ENCODE results near the gene RBMS1. TPM values are rescaled to one million over a fixed set of nuclear protein-coding genes. Genes with fewer than 3 reads are reported as not detected.

RBMS1 gene
- total RNA-seq, 1 donor from 2014 or later = 60.8 TPM

DNA sequence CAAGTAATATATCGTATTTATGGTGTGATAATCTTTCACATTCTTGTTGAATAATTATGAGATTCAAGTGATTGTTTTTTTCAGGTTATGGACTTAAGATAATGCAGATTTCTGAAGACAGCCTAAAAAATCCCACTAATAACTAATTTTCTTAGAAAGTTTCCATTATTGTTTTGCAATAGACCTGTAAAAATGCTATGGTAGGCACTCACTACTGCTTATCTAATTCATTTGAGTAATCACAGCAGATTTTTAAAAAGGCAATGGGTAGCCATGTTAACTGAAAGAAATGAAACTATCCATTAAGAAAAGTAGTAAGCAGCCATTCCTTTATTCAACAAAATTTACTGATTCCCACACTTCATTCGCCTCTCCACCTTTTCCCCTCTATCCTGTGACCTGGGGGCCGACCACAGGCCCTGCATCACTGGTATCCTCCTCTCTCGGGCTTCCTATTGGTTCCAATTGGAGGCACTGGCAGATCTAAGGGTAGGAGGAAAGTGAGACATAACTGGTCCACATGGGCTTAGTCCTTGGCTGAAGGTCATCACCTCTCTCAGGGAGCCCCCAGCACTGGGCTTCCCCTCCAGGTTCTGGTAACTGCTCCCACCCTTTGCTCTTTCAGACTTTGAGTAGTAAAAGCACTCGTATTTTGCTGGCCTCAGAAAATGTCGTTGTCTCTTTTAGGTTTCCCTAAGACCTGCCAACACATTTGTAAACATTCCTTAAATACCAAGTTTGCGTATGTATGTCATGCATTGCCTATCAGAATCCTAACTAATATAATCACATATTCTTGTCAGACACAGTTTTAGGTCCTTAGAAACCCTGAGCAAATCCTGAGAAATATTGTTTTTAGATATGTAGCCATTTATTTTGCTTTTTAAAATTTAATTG is 18.5 kb downstream of the RBMS1 start:
- no peak for DNase-seq
- ATAC-seq = no peak

DNA sequence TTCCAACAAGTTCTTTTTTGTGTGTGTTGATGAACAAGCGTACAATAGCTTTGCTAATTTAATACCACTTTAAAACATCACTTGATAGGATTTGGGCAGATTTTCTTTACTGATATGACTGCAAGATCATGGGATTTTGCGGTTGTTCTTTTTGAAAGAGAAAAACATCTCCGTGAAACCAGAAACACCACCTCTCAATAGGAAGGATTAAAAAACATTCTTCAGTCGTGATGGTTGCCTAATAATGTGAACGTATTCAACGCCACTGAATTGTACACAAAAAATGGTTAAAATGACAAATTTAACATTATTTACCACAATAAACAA is 19.3 kb downstream of the RBMS1 start:
- ATAC-seq (no peak), DNase-seq (no peak)
- intact Hi-C loops (cut with micrococcal nuclease) = no loop called here

More for the DNA sequence above, 18.5 kb downstream of the RBMS1 start:
- intact Hi-C loops (cut with micrococcal nuclease) = no loop called here

DNA sequence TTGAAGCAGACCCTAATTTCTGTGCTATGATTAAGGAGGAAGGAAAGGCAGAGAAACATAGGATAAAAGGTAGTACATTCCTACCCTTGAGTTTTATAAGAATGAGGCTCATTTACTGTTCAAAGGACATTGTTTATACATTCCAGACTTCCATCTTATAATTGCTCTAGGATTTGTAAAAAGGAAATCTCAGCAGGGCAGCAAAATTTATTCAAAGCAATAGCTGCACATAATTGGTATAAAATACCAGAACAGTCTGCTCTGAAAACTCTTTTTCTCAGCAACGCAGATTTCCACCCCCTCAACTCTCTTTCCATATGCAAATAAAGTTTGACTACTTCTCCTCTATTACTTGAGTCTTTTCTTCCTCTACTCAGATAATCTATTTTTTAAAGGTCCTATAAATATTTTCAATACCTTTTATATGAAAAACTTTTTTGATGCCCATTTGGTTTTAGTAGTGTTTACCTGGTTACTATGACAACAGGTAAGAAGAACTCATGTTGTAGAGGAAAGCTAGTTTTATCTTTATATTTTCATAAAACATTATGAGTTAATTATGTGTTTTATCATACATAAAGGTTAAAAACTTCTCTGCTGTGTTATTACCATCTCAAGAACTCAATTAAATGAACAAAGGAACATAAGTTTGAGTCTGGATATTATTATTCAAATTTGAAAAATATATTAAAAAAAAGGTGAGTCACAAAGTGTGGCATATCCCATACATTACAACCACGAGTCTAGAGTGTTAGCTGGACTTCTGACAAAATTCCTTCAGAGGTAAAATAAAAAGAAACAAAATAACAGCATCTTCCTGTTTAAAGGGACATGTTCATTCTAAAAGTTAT is 19.9 kb downstream of the RBMS1 start:
- ATAC-seq (no peak), DNase-seq (no peak)
- intact Hi-C loops (cut with micrococcal nuclease) = no loop called here

DNA sequence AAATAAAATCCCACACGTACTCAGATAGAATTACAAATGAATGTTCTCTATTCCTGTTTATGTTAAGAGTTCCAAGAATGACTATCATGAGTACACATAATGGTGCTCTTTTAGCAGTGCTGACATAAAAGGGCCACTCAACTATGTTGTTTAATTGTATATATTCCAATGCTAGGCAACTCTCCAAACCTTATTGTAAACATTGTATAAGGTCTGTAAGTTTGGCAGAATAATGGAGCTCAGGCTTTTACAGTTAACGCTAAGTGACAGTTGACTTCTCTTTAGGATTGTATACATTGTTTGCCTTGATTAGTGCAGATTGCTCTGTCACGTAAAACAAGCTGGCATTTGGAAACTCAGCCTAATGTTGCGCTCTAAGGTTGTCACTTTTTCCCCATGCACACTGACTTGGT is 20.8 kb downstream of the RBMS1 start:
- DNase-seq = no peak
- intact Hi-C loops (cut with micrococcal nuclease) = no loop called here
- peak; percentile 9 for ATAC-seq

DNA sequence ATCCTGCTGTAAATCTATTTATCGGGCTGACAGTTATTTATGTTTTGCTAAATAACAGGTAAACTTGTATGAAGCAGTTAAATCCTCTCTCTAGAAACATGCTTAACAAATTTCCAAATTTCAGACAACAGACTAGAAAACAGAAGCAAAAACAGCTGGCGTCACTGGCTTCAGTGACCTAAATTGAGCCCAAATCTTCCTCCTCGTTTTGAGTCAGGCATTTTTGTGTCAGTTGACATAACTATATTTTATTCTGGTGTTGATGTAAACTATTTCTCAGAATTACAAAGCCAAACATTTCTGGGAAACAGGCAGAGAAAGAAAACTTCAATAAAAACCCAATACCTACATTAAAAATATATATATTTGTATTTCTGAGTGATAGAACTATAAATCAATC is 21.7 kb downstream of the RBMS1 start:
- no peak for DNase-seq
- intact Hi-C loops (cut with micrococcal nuclease) = no loop called here
- no peak for ATAC-seq

DNA sequence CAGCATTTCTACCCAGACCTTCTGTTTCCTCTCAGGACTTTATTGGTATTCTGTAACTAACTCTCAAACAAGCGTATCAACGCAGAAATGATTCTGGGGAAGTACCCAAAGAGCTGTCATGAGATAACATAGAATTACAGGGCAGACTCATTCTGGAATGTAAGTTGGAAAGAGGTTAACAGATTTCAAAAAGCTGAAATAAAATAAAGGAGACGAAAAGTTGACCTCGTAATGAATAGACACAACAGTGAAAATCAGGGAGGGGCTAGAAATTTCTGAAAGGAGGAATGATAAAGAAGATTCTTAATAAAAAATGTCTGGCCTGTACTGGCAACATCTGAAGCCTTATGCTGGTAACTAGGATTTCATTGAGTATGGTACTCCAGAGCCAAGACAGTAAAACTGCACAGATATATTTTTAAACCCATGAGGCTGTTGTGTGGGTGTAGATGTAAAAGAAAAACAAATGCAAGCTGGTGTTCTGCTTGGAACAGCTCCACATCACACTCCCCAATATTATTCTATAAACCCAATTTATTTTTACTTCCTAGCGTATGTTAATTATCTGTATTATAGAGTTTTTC is 23.9 kb downstream of the RBMS1 start:
- ATAC-seq = peak; percentile 60
- intact Hi-C loops (cut with micrococcal nuclease) = no loop called here
- no peak for DNase-seq

DNA sequence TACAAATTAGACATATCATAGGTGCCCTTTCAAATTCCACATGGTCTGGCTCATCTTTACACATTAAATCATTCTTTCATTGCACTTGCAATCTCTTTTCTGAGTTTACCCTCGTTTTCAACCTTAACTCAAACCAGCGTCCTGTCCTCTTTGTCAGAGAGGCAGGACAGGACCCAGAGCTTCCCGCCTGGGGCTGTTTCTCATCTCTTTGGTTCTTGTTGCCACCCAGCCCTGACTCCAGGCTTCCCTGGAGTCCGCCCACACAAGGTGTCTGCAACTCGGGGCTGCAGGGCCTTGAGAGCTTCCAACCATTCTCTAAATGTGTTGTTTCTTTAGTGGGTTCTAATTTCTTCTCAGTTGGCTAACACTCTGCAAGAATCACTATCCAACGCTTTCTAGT is 24.4 kb downstream of the RBMS1 start:
- peak; percentile 31 for ATAC-seq
- intact Hi-C loops (cut with micrococcal nuclease) = no loop called here
- no peak for DNase-seq

DNA sequence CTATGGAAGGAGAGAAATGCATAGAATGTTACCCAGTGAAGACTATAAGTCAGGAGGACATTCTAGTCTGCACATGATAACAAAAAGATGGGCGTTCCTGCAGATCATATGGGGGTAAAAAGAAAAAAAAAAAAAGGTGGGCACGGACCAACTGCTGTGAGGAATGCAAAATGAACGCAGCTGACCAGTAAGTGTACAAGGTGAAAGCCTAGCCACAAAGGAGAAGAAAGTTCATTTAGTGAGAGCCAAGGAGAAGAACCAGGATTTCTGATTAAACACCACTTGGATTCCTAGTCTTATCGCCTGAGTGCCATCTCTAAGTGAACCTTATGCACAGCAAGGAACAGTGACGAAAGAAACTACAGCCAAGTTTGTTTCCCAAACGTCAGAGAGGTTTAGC is 26.5 kb downstream of the RBMS1 start:
- ATAC-seq (no peak), DNase-seq (no peak)
- intact Hi-C loops (cut with micrococcal nuclease) = no loop called here

DNA sequence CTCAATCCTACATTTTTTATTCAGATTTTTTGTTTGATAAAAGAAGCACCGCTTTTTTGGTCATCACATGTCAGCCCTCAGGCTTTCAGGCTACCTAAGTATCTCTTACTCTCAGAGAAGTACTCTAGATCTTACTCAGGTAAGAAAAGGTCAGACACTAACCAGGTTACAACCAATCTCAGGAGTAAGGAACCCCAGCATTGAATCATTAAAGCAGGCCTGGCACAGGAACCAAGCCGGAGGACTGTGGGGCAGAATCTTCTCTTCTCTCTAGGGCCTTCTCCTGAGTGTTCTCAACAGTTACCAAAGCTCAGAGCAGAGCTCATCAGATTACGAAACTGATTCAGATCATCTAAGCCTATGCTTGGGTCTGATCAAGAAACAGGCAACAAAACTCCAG is 28.2 kb downstream of the RBMS1 start:
- ATAC-seq (no peak), DNase-seq (no peak)
- intact Hi-C loops (cut with micrococcal nuclease) = no loop called here

DNA sequence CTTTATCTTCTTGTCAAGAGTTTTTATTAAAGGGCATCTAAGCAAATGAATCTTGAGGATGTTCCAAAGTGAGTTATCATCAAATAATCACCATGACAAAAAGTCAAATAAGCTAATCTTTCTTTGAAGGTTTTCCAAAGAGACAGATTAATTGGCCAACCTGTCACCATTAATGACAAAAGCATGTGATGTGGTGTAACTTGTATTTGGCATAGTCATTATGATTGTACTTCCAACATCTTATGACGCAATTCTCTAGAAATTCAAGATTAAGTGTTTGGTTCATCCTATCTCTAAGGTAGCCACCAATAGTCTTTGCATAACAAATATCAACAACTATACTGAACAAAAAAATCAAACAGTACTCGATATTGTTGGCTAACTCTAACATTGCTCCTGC is 28.6 kb downstream of the RBMS1 start:
- no peak for DNase-seq
- no peak for ATAC-seq
- intact Hi-C loops (cut with micrococcal nuclease) = no loop called here

DNA sequence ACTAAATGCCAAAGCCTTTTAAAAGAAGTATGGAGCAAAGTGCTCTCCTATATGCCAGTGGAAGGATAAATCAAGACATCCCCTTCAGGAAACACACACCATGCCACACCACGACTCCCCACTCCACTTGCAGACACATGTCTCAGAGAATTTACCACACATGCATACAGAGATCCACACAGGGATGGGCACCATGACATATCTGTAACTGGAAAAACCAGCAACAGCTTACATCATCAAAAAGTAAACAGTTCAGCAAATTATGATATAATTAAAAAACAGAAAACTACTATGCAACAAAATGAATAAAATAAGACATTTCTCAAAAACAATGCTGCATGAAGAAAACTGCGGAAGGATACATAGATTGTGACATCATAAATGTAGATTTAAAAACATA is 29.6 kb downstream of the RBMS1 start:
- intact Hi-C loops (cut with micrococcal nuclease) = no loop called here
- DNase-seq = no peak
- ATAC-seq = no peak

DNA sequence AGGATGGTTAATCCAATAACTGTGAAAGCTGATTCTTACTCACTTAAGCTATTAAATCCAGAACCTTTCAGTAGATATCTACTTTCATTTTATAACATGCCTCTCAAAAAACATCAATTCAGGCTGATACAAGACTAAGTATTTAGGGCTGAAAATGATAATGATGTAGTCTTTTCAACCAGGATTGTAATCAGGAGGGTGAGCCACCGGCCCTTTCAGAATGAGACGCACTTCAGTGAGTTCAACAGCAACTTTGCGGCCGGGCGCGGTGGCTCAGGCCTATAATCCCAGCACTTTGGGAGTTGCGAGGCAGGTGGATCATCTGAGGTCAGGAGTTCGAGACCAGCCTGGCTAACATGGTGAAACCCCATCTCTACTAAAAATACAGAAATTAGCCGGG is 30.4 kb downstream of the RBMS1 start:
- intact Hi-C loops (cut with micrococcal nuclease) = no loop called here
- DNase-seq (no peak), ATAC-seq (no peak)

DNA sequence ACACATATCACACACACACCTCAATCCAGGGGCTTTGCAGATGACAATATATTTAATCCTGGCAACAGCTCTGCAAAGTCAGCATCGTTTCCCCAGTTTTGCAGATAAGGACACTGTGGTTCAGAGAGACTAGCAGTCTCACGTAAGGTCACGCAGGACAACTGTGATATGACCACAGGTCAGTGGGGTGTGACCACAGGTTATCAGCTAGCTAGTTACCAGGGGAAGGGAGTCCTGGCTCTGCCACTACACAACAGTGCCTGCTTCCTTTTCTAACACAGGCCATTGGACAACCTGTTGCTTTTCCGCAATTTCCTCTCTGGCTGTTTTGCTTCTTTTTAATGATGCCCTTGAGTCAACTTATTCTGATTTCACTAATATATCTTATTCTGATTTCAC is 33.3 kb downstream of the RBMS1 start:
- ATAC-seq = peak; percentile 45
- intact Hi-C loops (cut with micrococcal nuclease) = no loop called here
- no peak for DNase-seq

DNA sequence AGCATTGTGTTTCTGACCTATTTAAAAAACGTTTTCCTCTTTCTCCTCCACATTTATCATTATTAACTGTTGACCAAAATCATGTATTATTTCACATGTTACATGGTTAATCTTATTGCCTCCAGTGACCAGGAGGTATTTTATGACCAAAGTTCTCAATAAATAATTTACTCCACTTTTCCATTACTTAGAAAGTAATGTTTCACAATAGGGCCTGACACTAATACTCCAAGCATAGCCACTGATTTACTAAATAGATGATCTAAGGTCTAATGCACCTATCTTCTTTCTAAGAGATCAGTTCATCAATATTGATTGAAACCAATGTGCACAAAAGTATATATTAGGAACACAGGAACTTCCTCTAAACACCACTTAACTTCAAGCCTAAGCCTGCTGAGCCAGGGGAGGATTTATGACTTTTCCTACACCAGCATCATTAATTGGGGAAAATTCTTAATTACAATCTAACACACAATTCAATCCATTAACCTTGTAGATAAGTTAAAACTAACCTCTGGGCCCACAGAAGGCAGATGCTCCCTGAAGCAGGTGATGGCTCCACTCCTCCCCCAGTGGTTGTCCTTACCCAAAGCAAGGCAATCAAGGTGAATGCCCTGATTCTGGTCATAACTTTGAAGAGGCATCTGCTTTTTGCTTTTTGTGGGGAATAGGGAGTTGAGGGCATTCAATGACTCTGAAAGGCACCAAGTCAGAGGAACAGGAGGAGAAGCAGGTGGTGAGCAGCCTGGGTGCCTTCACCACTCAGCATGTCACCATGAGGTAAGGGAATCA is 33.9 kb downstream of the RBMS1 start:
- ATAC-seq = no peak

DNA sequence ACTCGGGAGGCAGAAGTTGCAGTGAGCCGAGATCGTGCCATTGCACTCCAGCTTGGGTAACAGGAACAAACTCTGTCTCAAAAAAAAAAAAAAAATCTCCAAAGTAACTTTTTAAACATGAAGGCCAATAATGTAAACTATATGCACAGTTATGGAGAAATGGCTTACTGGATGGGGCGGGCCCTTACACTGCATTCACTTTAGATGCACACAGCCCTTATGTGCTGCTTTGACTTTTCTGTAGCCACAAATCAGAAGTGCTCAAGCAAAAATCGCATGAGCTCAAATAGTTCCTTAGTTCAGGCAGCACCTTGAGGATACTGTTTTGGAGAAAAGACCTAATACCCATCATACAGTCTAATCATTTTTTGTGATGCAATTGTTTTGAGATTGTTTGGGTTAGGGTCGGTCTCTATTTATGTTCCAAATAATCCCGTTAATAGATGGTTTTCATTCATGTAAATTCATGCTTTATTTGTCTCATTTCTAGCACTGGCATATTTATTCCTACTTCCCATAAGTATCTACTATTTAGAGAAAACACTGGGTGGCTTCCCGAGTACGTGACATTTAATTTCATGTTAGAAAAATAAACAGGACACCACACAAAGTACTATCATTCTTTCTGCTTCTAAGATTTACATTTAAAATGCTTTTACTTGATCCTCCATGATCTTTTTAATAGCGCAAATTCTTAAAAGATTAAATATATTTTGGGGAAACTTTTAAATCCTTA is 34.7 kb downstream of the RBMS1 start:
- ATAC-seq (no peak), DNase-seq (no peak)
- intact Hi-C loops (cut with micrococcal nuclease) = no loop called here

More for the DNA sequence above, 33.9 kb downstream of the RBMS1 start:
- DNase-seq = no peak
- intact Hi-C loops (cut with micrococcal nuclease) = no loop called here

DNA sequence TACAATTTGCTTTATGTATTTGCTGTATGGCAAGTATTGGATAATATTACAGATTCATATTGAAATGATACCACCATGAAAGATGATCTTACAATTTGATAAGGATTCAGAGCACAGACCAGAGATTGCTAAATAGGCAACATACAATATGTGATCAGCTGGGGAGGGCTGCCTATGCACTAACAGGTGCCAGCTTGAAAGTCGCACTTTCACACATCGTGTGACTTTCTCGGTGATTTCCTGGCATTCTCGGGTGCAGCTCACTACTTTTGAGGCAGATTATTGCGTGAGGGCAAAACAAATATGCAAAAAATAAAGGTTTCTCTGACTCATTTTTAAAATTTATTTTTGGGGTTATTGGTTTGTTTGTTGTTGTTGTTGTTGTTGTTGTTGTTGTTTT is 36.0 kb downstream of the RBMS1 start:
- no peak for DNase-seq
- ATAC-seq = no peak
- intact Hi-C loops (cut with micrococcal nuclease) = no loop called here

DNA sequence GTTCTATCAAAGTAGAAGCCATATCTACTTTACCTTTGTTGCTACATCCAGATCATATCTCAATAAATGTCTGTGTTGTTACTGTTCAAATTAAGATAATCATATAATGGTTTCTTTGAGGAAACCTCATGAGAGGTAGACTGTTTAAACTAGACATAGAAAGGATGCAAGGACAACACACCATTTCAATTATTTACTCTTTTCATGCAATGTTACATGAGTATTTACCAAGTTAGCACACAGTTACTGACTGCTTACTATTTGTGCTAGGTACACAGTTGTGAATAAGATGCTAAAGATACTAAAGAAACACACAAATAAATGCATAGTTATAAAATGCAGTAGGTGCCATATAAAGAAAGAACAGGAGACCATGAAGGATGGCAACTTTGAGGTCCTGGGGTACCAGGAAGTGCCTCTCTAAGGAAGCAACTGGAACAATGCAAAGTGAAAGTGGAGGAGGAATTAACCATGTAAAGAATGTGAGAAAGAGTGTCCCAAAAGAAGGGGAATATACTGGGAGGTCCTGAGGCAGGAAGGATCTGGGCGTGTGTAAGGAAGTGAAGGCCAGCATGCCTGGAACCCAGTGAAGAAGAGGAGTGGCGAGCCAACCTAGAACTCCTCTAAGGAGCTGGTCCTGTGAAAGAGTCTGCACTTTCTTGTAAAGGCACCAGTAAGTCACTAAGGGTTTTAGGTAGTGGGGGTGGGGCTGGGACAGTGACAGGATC is 39.4 kb downstream of the RBMS1 start:
- intact Hi-C loops (cut with micrococcal nuclease) = no loop called here
- ATAC-seq = no peak
- no peak for DNase-seq

DNA sequence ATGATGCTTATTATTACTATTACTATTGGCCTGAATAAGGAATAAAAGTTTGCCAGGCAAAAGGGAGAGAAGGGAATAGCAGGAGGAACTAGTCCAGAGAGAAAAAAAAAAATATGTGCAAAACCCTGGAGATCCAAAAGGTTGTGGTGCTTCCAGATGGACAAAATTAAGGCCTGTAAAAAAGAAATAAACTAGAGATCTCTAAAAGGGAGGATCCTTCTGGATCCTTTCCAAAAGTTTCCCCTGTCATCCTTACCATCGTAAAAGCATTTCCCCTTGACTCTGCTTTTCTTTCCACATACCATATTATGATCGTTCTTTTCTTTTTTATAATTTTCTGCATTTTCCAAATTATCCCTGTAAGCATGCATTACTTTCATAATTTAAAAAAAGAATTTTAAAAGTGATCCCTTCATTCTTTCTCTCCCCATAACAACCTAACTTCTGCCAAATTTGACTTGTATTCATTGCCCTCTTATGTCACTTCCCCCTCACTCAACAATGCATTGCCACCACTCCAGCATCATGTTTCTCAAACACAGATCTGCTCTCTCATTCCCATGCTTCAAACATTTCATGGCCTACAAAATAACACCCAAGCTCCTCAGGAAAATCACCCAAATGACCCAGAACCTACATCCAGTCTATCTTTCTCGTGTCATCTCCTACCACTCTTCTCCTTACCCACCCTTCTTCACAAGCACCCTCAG is 40.3 kb downstream of the RBMS1 start:
- intact Hi-C loops (cut with micrococcal nuclease) = no loop called here
- DNase-seq (no peak), ATAC-seq (no peak)

All from left ventricle myocardium superior (tissue), 1 donor.